ENCODE results near the gene CACNA1C.

Gene CACNA1C

GRCh38 chr12:2693980-2694610 is 641.3 kb downstream of the CACNA1C start:
- no peaks in the 10 kb centered on the region for H3K36me3 ChIP-seq
- H3K27me3 ChIP-seq (ENCODE audit: insufficient read depth, low read depth, severe bottlenecking) = no peaks in the 10 kb centered on the region
- H3K27ac ChIP-seq = no peak overlapping the region
- no peak for DNase-seq
- peaks cover 2% of the 10 kb centered on the region for H3K9me3 ChIP-seq (ENCODE audit: severe bottlenecking)
- no peak overlapping the region for H3K4me3 ChIP-seq (ENCODE audit: low read depth, low read length)
- TF ChIP-seq CTCF (IDR thresholded peaks at IDR 0.05; ENCODE audit: low read depth, low read length) = no peak

GRCh38 chr12:2696136-2696535 is 643.3 kb downstream of the CACNA1C start:
- Histone ChIP-seq H3K4me3 (ENCODE audit: low read depth, low read length) (no peak overlapping the region), H3K27ac (no peak overlapping the region), H3K9me3 (ENCODE audit: severe bottlenecking) (peaks cover 2% of the 10 kb centered on the region), H3K36me3 (no peaks in the 10 kb centered on the region), H3K27me3 (ENCODE audit: insufficient read depth, low read depth, severe bottlenecking) (no peaks in the 10 kb centered on the region)
- TF ChIP-seq CTCF (IDR thresholded peaks at IDR 0.05; ENCODE audit: low read depth, low read length) = no peak
- DNase-seq = no peak

GRCh38 chr12:2697057-2697800 is 644.4 kb downstream of the CACNA1C start:
- TF ChIP-seq CTCF (IDR thresholded peaks at IDR 0.05; ENCODE audit: low read depth, low read length) = no peak
- Histone ChIP-seq H3K4me3 (ENCODE audit: low read depth, low read length) (no peak overlapping the region), H3K36me3 (no peaks in the 10 kb centered on the region), H3K27me3 (ENCODE audit: insufficient read depth, low read depth, severe bottlenecking) (no peaks in the 10 kb centered on the region), H3K27ac (peak overlapping the region; percentile 27), H3K9me3 (ENCODE audit: severe bottlenecking) (peaks cover 2% of the 10 kb centered on the region)
- peak; percentile 42 for DNase-seq

- Histone ChIP-seq H3K4me3 (ENCODE audit: low read depth, low read length) (no peak overlapping the region), H3K27me3 (ENCODE audit: insufficient read depth, low read depth, severe bottlenecking) (no peaks in the 10 kb centered on the region), H3K9me3 (ENCODE audit: severe bottlenecking) (peaks cover 2% of the 10 kb centered on the region), H3K27ac (no peak overlapping the region), H3K36me3 (no peaks in the 10 kb centered on the region)
- no peak for DNase-seq
- no peak for TF ChIP-seq CTCF (IDR thresholded peaks at IDR 0.05; ENCODE audit: low read depth, low read length)
Measured at GRCh38 chr12:2698566-2698965, 645.8 kb downstream of the CACNA1C start.

- Histone ChIP-seq H3K4me3 (ENCODE audit: low read depth, low read length) (no peak overlapping the region), H3K9me3 (ENCODE audit: severe bottlenecking) (peaks cover 4% of the 10 kb centered on the region), H3K36me3 (no peaks in the 10 kb centered on the region), H3K27ac (no peak overlapping the region), H3K27me3 (ENCODE audit: insufficient read depth, low read depth, severe bottlenecking) (no peaks in the 10 kb centered on the region)
- no peak for TF ChIP-seq CTCF (IDR thresholded peaks at IDR 0.05; ENCODE audit: low read depth, low read length)
- DNase-seq = no peak
Measured at GRCh38 chr12:2710701-2711100, 657.9 kb downstream of the CACNA1C start.
